Measurements from ENCODE around the gene SNCA.

The SNCA gene

GRCh38 chr4:89868276-89868675, 31.3 kb upstream of the SNCA start:
- no peak for DNase-seq (ENCODE audit: low read depth)
- in situ Hi-C loops (cut with HindIII; ENCODE audit: low sequenced_read_pairs), result loop anchor here (25.0 kb wide), 1 partner anchor 206 kb away; no protein-coding TSS in a partner anchor
- TF ChIP-seq, protein P1, sequence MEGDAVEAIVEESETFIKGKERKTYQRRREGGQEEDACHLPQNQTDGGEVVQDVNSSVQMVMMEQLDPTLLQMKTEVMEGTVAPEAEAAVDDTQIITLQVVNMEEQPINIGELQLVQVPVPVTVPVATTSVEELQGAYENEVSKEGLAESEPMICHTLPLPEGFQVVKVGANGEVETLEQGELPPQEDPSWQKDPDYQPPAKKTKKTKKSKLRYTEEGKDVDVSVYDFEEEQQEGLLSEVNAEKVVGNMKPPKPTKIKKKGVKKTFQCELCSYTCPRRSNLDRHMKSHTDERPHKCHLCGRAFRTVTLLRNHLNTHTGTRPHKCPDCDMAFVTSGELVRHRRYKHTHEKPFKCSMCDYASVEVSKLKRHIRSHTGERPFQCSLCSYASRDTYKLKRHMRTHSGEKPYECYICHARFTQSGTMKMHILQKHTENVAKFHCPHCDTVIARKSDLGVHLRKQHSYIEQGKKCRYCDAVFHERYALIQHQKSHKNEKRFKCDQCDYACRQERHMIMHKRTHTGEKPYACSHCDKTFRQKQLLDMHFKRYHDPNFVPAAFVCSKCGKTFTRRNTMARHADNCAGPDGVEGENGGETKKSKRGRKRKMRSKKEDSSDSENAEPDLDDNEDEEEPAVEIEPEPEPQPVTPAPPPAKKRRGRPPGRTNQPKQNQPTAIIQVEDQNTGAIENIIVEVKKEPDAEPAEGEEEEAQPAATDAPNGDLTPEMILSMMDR (IDR thresholded peaks at IDR 0.05; ENCODE audit: low read depth, low read length, missing control alignments), result no peak
- H3K4me3 ChIP-seq (ENCODE audit: low read depth, low read length), result no peak overlapping the region

- in situ Hi-C loops (cut with HindIII; ENCODE audit: low sequenced_read_pairs), result loop anchor here (25.0 kb wide), 1 partner anchor 201 kb away; no protein-coding TSS in a partner anchor
- DNase-seq (ENCODE audit: low read depth), result no peak
- TF ChIP-seq, protein P1 (IDR thresholded peaks at IDR 0.05; ENCODE audit: low read depth, low read length, missing control alignments), result no peak
- H3K4me3 ChIP-seq (ENCODE audit: low read depth, low read length), result no peak overlapping the region
Observed at GRCh38 chr4:89863533-89863932, 26.6 kb upstream of the SNCA start.

DNA sequence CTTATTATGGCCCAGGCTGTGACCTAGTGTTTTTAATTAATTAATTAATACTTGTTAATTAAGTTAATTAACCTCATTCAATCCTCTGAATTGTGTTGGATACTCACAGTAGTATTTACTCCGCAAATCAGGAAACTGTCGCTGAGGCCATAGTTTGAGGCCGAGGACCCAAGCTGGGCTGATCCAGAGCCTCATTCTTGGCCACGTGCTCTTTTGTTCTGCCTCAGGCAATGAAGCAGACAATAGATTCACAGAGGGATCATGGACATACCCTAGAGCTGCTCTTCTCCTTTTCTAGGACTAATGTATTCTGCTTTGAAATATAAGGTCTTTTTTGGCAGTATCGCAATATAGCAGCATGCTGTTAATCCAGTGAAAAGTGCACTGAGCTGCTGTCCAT, 24.0 kb upstream of the SNCA start:
- DNase-seq (ENCODE audit: low read depth), result no peak
- in situ Hi-C loops (cut with HindIII; ENCODE audit: low sequenced_read_pairs), result loop anchor here (25.0 kb wide), 1 partner anchor 199 kb away; no protein-coding TSS in a partner anchor
- TF ChIP-seq, protein P1 (IDR thresholded peaks at IDR 0.05; ENCODE audit: low read depth, low read length, missing control alignments), result no peak
- no peak overlapping the region for H3K4me3 ChIP-seq (ENCODE audit: low read depth, low read length)

DNA sequence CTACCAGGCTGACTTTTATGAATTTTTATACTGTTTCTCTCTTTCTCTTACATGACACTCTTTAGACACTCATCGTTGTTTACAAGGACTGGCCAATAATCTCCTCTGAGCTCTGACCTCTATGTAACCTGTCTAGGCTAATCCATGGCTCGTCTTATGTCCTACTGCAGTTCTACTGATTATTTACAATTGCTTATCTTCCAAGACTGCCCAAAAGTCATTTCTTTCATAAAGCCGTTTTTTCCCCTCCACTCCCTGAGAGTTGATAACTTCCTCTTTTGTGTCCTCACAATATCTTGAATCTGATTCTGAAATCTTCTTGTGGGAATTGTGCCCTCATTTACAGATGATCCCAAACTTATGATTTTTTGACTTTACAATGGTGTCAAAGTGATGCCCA, 18.3 kb upstream of the SNCA start:
- H3K4me3 ChIP-seq (ENCODE audit: low read depth, low read length), result no peak overlapping the region
- TF ChIP-seq, protein P1 (IDR thresholded peaks at IDR 0.05; ENCODE audit: low read depth, low read length, missing control alignments), result no peak
- in situ Hi-C loops (cut with HindIII; ENCODE audit: low sequenced_read_pairs), result loop anchor here (25.0 kb wide), 1 partner anchor 193 kb away; no protein-coding TSS in a partner anchor
- no peak for DNase-seq (ENCODE audit: low read depth)

DNA sequence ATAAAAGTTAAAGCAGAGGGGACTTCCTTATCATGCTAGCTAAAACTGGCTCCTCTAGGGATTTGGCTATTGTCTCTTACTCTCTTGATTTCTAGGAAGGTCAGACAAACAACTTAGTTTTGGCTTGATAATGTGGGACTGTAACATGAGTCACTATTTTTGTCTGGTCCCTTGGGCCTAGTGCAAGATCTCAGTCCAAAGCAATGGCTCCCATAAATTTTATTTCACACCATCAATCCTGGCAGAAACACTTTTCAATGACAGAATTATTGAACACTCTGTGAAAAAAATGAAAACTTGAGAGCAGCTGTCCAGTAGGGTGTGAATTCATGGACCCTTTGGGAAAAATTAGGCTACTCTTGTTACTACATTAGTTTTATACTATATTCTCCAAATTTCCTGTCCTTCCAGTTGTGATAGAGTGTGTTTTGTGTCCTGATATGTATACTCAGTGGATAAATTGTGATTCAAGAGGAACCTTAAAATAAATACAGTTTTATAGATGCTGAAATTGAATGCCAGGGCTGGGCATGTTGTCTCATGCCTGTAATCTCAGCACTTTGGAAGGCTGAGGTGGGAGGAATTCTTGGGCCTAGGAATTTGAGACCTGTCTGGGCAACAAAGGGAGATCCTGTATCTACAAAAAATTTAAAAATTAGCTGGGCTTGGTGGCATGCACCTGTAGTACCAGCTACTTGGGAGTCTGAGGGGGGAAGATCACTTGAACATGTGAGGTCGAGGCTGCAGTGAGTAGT, 10.8 kb upstream of the SNCA start:
- in situ Hi-C loops (cut with HindIII; ENCODE audit: low sequenced_read_pairs), result no loop called here
- H3K4me3 ChIP-seq (ENCODE audit: low read depth, low read length), result no peak overlapping the region
- DNase-seq (ENCODE audit: low read depth), result no peak
- TF ChIP-seq, protein P1 (IDR thresholded peaks at IDR 0.05; ENCODE audit: low read depth, low read length, missing control alignments), result no peak

DNA sequence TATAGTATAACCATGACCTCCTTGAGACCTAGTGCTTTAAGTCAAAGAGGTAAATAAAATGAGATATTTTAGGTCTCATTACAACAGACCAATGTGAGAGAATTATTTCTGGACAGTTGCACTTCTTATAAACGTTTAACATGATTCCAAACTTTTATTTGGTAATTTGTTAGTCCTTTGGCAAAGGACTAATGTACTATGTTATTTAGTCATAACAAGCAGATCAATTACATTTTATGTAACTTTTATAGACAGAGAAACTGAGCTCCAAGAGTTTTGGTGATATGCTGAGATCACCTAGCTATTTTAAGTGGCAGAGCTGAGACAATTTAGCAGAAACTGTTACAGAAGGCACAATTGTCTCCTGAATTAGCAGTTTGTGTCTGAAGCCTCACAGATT, 2.6 kb upstream of the SNCA start:
- TF ChIP-seq, protein P1 (IDR thresholded peaks at IDR 0.05; ENCODE audit: low read depth, low read length, missing control alignments), result no peak
- in situ Hi-C loops (cut with HindIII; ENCODE audit: low sequenced_read_pairs), result no loop called here
- no peak overlapping the region for H3K4me3 ChIP-seq (ENCODE audit: low read depth, low read length)
- DNase-seq (ENCODE audit: low read depth), result no peak

Data from astrocyte of the cerebellum (primary cell).